ENCODE data around the gene RAP1GAP. TPM values are rescaled to one million over a fixed set of nuclear protein-coding genes. Genes with fewer than 3 reads are reported as not detected.

The RAP1GAP gene
- total and polyA plus RNA-seq, 2 of the 13 experiments (the other 11 are each of a cell fraction or from before 2014, with no cell fraction given) = 11.9 to 37.5 TPM

- TF ChIP-seq ZNF251 (CRISPR knock-in tag; IDR thresholded peaks at IDR 0.05) (no peak), ATAD3A (CRISPR knock-in tag; IDR thresholded peaks at IDR 0.05) (no peak), FOXO4 (CRISPR knock-in tag; conservative IDR thresholded peaks at IDR 0.05) (no peak)
Observed at GRCh38 chr1:21637514-21637913, 31.6 kb downstream of the RAP1GAP start (continued).

GRCh38 chr1:21636029-21636428 lies 33.1 kb downstream of the RAP1GAP start:
- H3K4me1 ChIP-seq (ENCODE audit: insufficient read depth, low read length) = peaks cover 19% of the 10 kb centered on the region
- ATAC-seq (no peak), FAIRE-seq (no peak), DNase-seq (ENCODE audit: low spot score) (no peak)
- H3K79me2 ChIP-seq (ENCODE audit: insufficient read depth, low read length) = no peaks in the 10 kb centered on the region
- intact Hi-C loops (cut with micrococcal nuclease; ENCODE audit: unreplicated experiment) = no loop called here
- BruUV-seq (replicated peaks) = no TSS peak
- H3K4me3 ChIP-seq (replicated peaks in 1 of 3; ENCODE audit: insufficient read depth in 1 of 3, low read depth in 2 of 3, low read length in 3 of 3) = no peak overlapping the region
- ChIA-PET CTCF (ENCODE audit: low intra/inter-chr PET ratio, low total read pairs) (no interaction called here), POLR2A (no interaction called here)
- H3K36me3 ChIP-seq (replicated peaks in 1 of 2; ENCODE audit: control insufficient read depth in 1 of 2, insufficient read depth in 2 of 2, low read length in 2 of 2) = peaks cover 3 to 7% of the 10 kb centered on the region in 2 experiments; a peak in 2 of 5 replicates
- H4K20me1 ChIP-seq (ENCODE audit: insufficient read depth, low read length) = no peaks in the 10 kb centered on the region
- 95% methylated on average over 2 of the region's 2 CpGs for WGBS (ENCODE audit: low lambda C conversion rate)
- no peak overlapping the region for H3K27ac ChIP-seq (ENCODE audit: extremely low read length, insufficient read depth, low read length)
- H3K9ac ChIP-seq (ENCODE audit: insufficient read depth, low read depth, low read length) = no peak overlapping the region
- TF ChIP-seq CHD4 (IDR thresholded peaks at IDR 0.05; ENCODE audit: borderline replicate concordance, low read length) (peak; percentile 34; the same call in 1 of the 2 replicates), ZNF629 (CRISPR knock-in tag; conservative IDR thresholded peaks at IDR 0.05) (peak; percentile 75), NKX3-1 (CRISPR knock-in tag; IDR thresholded peaks at IDR 0.05) (no peak)
- H3K9me3 ChIP-seq (ENCODE audit: low read length) = no peaks in the 10 kb centered on the region
- H2AFZ ChIP-seq (ENCODE audit: low read length) = no peak overlapping the region
- no peaks in the 10 kb centered on the region for H3K27me3 ChIP-seq (ENCODE audit: control insufficient read depth in 1 of 2, insufficient read depth in 2 of 2, low read length in 2 of 2)
- no peak overlapping the region for H3K4me2 ChIP-seq (ENCODE audit: low read depth, low read length)
- in situ Hi-C loops (cut with HindIII; ENCODE audit: extremely low pct_ligation_motif_present, low pct_unique_long_range_greater_than_20kb) = no loop called here

Measured in HepG2 (cell line).